HepG2 (cell line): ENCODE measurements around the gene ZBTB46. TPM values are rescaled to one million over a fixed set of nuclear protein-coding genes. Genes with fewer than 3 reads are reported as not detected.

Source experiments
- ATAC-seq: fragments of 200-7000 bp; cut with Tn5 transposase; 3 replicates; pipeline ENCODE4 v1.9.1; 2020; ENCODE audit warnings: mild to moderate bottlenecking, moderate library complexity
- BruUV-seq: library from RNA; stranded (reverse); fragments of 400-500 nt; replicated peaks from 2 replicates; lab custom pipeline; 2021; lab: Mats Ljungman, UMichigan
- CTCF ChIA-PET: fragments of 300-600 bp; formaldehyde crosslinking; extraction: SDS; loops from one replicate; lab custom pipeline; 2021; ENCODE audit warnings: low total read pairs, inconsistent platforms, low intra/inter-chr PET ratio; lab: Yijun Ruan, JAX
- POLR2A ChIA-PET: fragments of 350-600 bp; sonication (Branson Sonifier 250); formaldehyde crosslinking; loops from one replicate; lab custom pipeline; 2020; ENCODE audit warnings: antibody characterized with exemption, inconsistent platforms; lab: Yijun Ruan, JAX
- DNase-seq: peaks from one replicate; pipeline ENCODE4 v3.0.0-alpha.2; 2015; ENCODE audit warnings: low spot score
- FAIRE-seq: peaks from 3 replicates; lab custom pipeline; 2011; peaks lifted over from hg19 to GRCh38; lab: Jason Lieb, UNC
- H2AFZ ChIP-seq: one replicate; pipeline ENCODE4 v1.6.1; 2011; ENCODE audit warnings: low read length, inconsistent platforms
- H3K27ac ChIP-seq: fragments of 300-600 bp; 3 replicates; pipeline ENCODE4 v1.8.0; 2011; ENCODE audit warnings: mixed run types, mild to moderate bottlenecking, mixed read lengths, low read length, inconsistent platforms; ENCODE audit not compliant: insufficient read depth; ENCODE audit errors: extremely low read length
- H3K27me3 ChIP-seq, 2 experiments: fragments of 200-600 bp in 1 of 2; 2 replicates in 1 of 2; 3 replicates in 1 of 2; pipeline versions ENCODE4 v1.6.0 to v1.8.0; 2011; ENCODE audit warnings: low read length in 2 of 2, mild to moderate bottlenecking in 2 of 2, moderate library complexity in 2 of 2, inconsistent platforms in 1 of 2; ENCODE audit not compliant: insufficient read depth in 2 of 2, control insufficient read depth in 1 of 2
- H3K36me3 ChIP-seq, 2 experiments: fragments of 200-600 bp in 1 of 2; replicated peaks in 1 of 2; 2 replicates in 1 of 2; 3 replicates in 1 of 2; pipeline versions ENCODE4 v1.5.1 to v1.8.0; 2011; ENCODE audit warnings: low read length in 2 of 2, inconsistent platforms in 1 of 2; ENCODE audit not compliant: insufficient read depth in 2 of 2, control insufficient read depth in 1 of 2
- H3K4me1 ChIP-seq: 2 replicates; pipeline ENCODE4 v1.5.1; 2012; ENCODE audit warnings: low read length, inconsistent platforms; ENCODE audit not compliant: insufficient read depth
- H3K4me2 ChIP-seq: 2 replicates; pipeline ENCODE4 v1.6.0; 2011; ENCODE audit warnings: low read depth, low read length, inconsistent platforms
- H3K4me3 ChIP-seq, 3 experiments: fragments of 200-600 bp in 1 of 3; sonication (generic), shearing (Covaris generic) in 1 of 3; replicated peaks in 1 of 3; 2 replicates each; pipeline ENCODE4 v1.5.1; 2011 to 2016; ENCODE audit warnings: low read length in 3 of 3, inconsistent platforms in 2 of 3, low read depth in 2 of 3, mild to moderate bottlenecking in 2 of 3, control low read depth in 1 of 3, mixed read lengths in 1 of 3; ENCODE audit not compliant: insufficient read depth in 1 of 3
- H3K79me2 ChIP-seq: one replicate; pipeline ENCODE4 v1.6.1; 2011; ENCODE audit warnings: low read length, inconsistent platforms; ENCODE audit not compliant: insufficient read depth
- H3K9ac ChIP-seq: 2 replicates; pipeline ENCODE4 v1.6.0; 2011; ENCODE audit warnings: mild to moderate bottlenecking, low read depth, low read length, inconsistent platforms; ENCODE audit not compliant: insufficient read depth
- H3K9me3 ChIP-seq: 2 replicates; pipeline ENCODE4 v1.5.1; 2012; ENCODE audit warnings: mild to moderate bottlenecking, low read length
- H4K20me1 ChIP-seq: 2 replicates; pipeline ENCODE4 v1.6.0; 2011; ENCODE audit warnings: inconsistent platforms, mild to moderate bottlenecking, low read length, moderate library complexity; ENCODE audit not compliant: insufficient read depth
- AGO2 ChIP-seq: fragments of 200-400 bp; formaldehyde crosslinking; optimal IDR thresholded peaks from 2 replicates; pipeline ENCODE3; 2017; ENCODE audit warnings: mild to moderate bottlenecking, low read depth, low read length, moderate library complexity
- AKAP8 ChIP-seq: sonication (generic); formaldehyde crosslinking; IDR thresholded peaks from 2 replicates; pipeline ENCODE4 v1.5.1; 2020; ENCODE audit warnings: mild to moderate bottlenecking, missing genetic modification reagents
- ATF5 ChIP-seq: sonication (generic); formaldehyde crosslinking; IDR thresholded peaks from 2 replicates; pipeline ENCODE4 v1.4.0; 2020; ENCODE audit warnings: mild to moderate bottlenecking, low read depth, missing genetic modification reagents
- DNMT1 ChIP-seq: sonication (generic); formaldehyde crosslinking; IDR thresholded peaks from 2 replicates; pipeline ENCODE4 v1.5.1; 2020; ENCODE audit warnings: mild to moderate bottlenecking, missing genetic modification reagents
- ETV5 ChIP-seq: IDR thresholded peaks from 2 replicates; pipeline ENCODE4 v1.6.1; 2018; ENCODE audit warnings: missing biosample characterization, missing genetic modification reagents, inconsistent platforms, borderline replicate concordance
- GATAD2A ChIP-seq: IDR thresholded peaks from 2 replicates; pipeline ENCODE4 v1.6.1; 2016
- IRX3 ChIP-seq: sonication (generic); formaldehyde crosslinking; IDR thresholded peaks from 2 replicates; pipeline ENCODE4 v1.8.1; 2023; ENCODE audit warnings: mild to moderate bottlenecking, low read depth, missing genetic modification reagents, borderline replicate concordance
- NFE2L1 ChIP-seq: sonication (generic); formaldehyde crosslinking; IDR thresholded peaks from 2 replicates; pipeline ENCODE4 v1.4.0; 2020; ENCODE audit warnings: missing genetic modification reagents, mild to moderate bottlenecking, borderline replicate concordance
- POLR2G ChIP-seq: fragments of 200-400 bp; formaldehyde crosslinking; IDR thresholded peaks from 2 replicates; pipeline ENCODE4 v1.6.1; 2018; ENCODE audit warnings: mild to moderate bottlenecking, low read depth, low read length, moderate library complexity
- RAD21 ChIP-seq: fragments of 450-650 bp; formaldehyde crosslinking; IDR thresholded peaks from 2 replicates; pipeline ENCODE4 v1.5.0; 2020; ENCODE audit warnings: mild to moderate bottlenecking
- RBAK ChIP-seq: sonication (generic); formaldehyde crosslinking; IDR thresholded peaks from 2 replicates; pipeline ENCODE4 v1.5.1; 2020; ENCODE audit warnings: mild to moderate bottlenecking, missing genetic modification reagents
- RBFOX2 ChIP-seq: fragments of 200-400 bp; formaldehyde crosslinking; IDR thresholded peaks from 2 replicates; pipeline ENCODE4 v1.6.1; 2017; ENCODE audit warnings: low read depth, mild to moderate bottlenecking, low read length
- RXRA ChIP-seq: sonication (generic); formaldehyde crosslinking; IDR thresholded peaks from 2 replicates; pipeline ENCODE4 v1.5.1; 2020; ENCODE audit warnings: missing genetic modification reagents
- SALL1 ChIP-seq: sonication (generic); formaldehyde crosslinking; IDR thresholded peaks from 2 replicates; pipeline ENCODE4 v1.8.0; 2022; ENCODE audit warnings: mild to moderate bottlenecking, missing genetic modification reagents
- ZBTB38 ChIP-seq: sonication (generic); formaldehyde crosslinking; IDR thresholded peaks from 2 replicates; pipeline ENCODE4 v1.5.1; 2020; ENCODE audit warnings: mild to moderate bottlenecking, missing genetic modification reagents
- ZFAT ChIP-seq: sonication (generic); formaldehyde crosslinking; conservative IDR thresholded peaks from 2 replicates; pipeline ENCODE4 v1.8.1; 2023; ENCODE audit warnings: missing genetic modification reagents, inconsistent platforms
- ZNF20 ChIP-seq: sonication (generic); formaldehyde crosslinking; IDR thresholded peaks from 2 replicates; pipeline ENCODE4 v1.4.0; 2020; ENCODE audit warnings: mild to moderate bottlenecking, moderate library complexity, missing genetic modification reagents
- ZNF329 ChIP-seq: sonication (generic); formaldehyde crosslinking; IDR thresholded peaks from 2 replicates; pipeline ENCODE4 v1.9.0; 2021; ENCODE audit warnings: low read depth, mild to moderate bottlenecking, missing genetic modification reagents
- ZNF343 ChIP-seq: sonication (generic); formaldehyde crosslinking; IDR thresholded peaks from 2 replicates; pipeline ENCODE4 v1.4.0; 2020; ENCODE audit warnings: mild to moderate bottlenecking, missing genetic modification reagents
- ZNF430 ChIP-seq: sonication (generic); formaldehyde crosslinking; IDR thresholded peaks from 2 replicates; pipeline ENCODE4 v1.9.0; 2021; ENCODE audit warnings: mild to moderate bottlenecking, missing genetic modification reagents
- ZNF768 ChIP-seq: sonication (generic); formaldehyde crosslinking; IDR thresholded peaks from 2 replicates; pipeline ENCODE4 v1.4.0; 2020; ENCODE audit warnings: missing genetic modification reagents
- ZNF780A ChIP-seq: sonication (generic); formaldehyde crosslinking; IDR thresholded peaks from 2 replicates; pipeline ENCODE4 v1.8.0; 2022; ENCODE audit warnings: mild to moderate bottlenecking, missing genetic modification reagents, moderate library complexity
- WGBS: methylation state at CpG from one replicate; pipeline ENCODE4 v1.1.6; 2017; ENCODE audit warnings: low lambda C conversion rate; 5-methylcytosine and 5-hydroxymethylcytosine counted together
- in situ Hi-C: cut with HindIII; loops from 2 replicates; pipeline ENCODE4 v1.10.0; 2017; ENCODE audit warnings: low pct_unique_long_range_greater_than_20kb; ENCODE audit not compliant: extremely low pct_ligation_motif_present
- intact Hi-C: fragments of 100-400 bp; cut with micrococcal nuclease; formaldehyde crosslinking; loops from one replicate; pipeline ENCODE4 v1.10.0; 2022; ENCODE audit not compliant: unreplicated experiment
- polyA plus RNA-seq, 8 experiments: library from polyadenylated mRNA; depleted of rRNA in 3 of 8; stranded (reverse) in 7 of 8; unstranded in 1 of 8; fragments of >200 nt; fragmentation: Illumina TruSeq in 4 of 8; extraction: Trizol in 4 of 8; gene quantifications; 2 replicates each; pipeline versions ENCODE4 v1.2.1 to v1.2.3, GENCODE V29; 2011 to 2016; ENCODE audit warnings: low read depth in 4 of 8, missing spikeins in 1 of 8, mixed read lengths in 1 of 8; ENCODE audit not compliant: insufficient read depth in 1 of 8
- total RNA-seq, 5 experiments: library from RNA; depleted of rRNA; stranded (reverse); fragments of >200 nt; fragmentation: Illumina TruSeq; extraction: Trizol; gene quantifications; 2 replicates each; pipeline ENCODE4 v1.2.3, GENCODE V29; 2016; ENCODE audit warnings: low read depth in 1 of 5

ZBTB46 gene
- total and polyA plus RNA-seq, 2 of the 13 experiments (the other 11 are each of a cell fraction or from before 2014, with no cell fraction given), result 1.6 to 13.5 TPM

DNA sequence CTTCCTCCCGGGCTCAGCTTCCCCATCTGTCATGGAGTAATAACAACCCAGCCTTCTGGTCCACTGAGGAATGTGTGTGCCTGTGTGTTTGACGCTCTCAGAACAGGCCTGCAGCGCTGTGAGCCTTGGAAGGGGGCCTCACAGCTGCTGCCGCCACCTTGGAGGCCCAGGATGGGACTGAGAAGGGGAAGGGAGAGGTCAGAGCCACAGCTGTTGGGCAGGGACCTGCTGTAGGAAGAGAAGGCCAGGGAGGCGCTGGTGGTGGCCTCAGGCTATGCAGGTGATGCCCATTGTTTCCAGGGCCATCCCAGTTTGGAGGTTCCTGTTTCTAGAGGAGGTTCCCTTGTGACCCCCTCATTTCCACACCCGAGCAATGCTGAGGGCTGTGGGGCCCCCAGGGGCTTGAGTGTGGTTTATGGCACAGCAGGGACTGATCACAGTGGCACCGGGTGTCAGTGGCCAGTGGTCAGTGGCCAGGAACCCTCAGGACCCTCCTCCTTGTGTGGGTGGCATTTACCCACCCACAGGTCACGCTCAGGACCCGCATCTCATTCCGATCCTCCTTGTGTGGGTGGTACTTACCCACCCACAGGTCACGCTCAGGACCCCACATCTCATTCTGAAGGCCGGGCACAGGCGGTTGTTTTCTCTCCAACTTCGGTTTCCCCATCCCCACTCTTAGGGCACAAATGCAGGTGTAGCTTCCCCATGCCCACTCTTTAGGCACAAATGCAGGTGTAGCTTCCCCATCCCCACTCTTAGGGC is 48.0 kb upstream of the ZBTB46 start (continued):
- TF ChIP-seq ETV5 (0 out of 2 replicates have a peak, but pooled peaks have one; percentile 3), ATF5 (CRISPR knock-in tag) (no peak)

DNA sequence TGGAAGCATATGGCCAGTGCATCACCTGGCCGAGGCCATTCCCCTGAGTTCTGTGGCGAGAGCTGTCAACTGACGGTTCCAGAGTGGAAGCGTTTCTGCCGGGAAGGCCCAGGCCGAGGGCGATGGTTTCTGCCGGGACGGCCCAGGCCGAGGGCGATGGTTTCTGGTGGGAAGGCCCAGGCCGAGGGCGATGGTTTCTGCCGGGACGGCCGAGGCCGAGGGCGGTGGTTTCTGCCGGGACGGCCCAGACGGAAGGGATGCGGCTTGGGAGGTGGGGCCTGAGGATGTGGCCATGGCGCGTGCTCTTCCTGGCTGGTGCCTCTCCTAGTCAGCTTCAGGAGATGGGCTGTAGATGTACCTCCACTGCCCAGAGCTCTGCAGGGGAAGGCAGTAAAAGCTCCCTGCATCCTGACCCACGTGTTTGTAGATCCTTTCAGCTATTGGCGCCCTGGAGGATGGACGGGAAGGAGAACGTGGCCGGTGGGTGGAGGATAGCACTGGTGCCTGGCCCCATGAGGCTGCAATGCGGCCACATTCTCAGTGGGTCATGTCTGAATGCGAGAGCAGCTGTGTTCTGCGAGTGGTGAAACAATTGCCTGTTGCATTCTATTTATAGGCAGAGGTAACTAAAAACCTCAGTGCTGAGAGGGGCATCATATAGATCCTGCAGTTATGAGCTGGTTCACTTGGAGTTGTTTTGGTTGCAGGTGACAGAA is 46.8 kb upstream of the ZBTB46 start:
- peaks cover 43% of the 10 kb centered on the region for H3K79me2 ChIP-seq
- TF ChIP-seq ZNF329 (no peak), RBAK (no peak), ZBTB38 (CRISPR knock-in tag) (0 out of 2 replicates have a peak, but pooled peaks have one; percentile 8), ZFAT (CRISPR knock-in tag) (no peak), POLR2G (0 out of 2 replicates have a peak, but pooled peaks have one; percentile 12), SALL1 (CRISPR knock-in tag) (peak; percentile 12; the same call in 1 of the 2 replicates), NFE2L1 (no peak), RXRA (CRISPR knock-in tag) (0 out of 2 replicates have a peak, but pooled peaks have one; percentile 16), RAD21 (CRISPR knock-in tag) (no peak), ZNF343 (no peak; the same call in 1 of the 2 replicates), DNMT1 (CRISPR knock-in tag) (0 out of 2 replicates have a peak, but pooled peaks have one; percentile 34), ZNF780A (no peak), AGO2 (peak; percentile 78), AKAP8 (CRISPR knock-in tag) (peak; percentile 75; the same call in 1 of the 2 replicates), ZNF430 (no peak), ZNF768 (CRISPR knock-in tag) (peak; percentile 35; the same call in 1 of the 2 replicates), RBFOX2 (peak; percentile 57; the same call in 1 of the 2 replicates), IRX3 (CRISPR knock-in tag) (no peak), ZNF20 (no peak), GATAD2A (CRISPR knock-in tag) (no peak)

More for the DNA sequence above, 46.8 kb upstream of the ZBTB46 start:
- H3K4me2 ChIP-seq, result no peak overlapping the region
- no peaks in the 10 kb centered on the region for H3K4me1 ChIP-seq
- DNase-seq (no peak), FAIRE-seq (no peak), ATAC-seq (no peak)
- peaks cover 40% of the 10 kb centered on the region; the same call in 1 of the 2 replicates for H4K20me1 ChIP-seq
- no peaks in the 10 kb centered on the region for H3K27me3 ChIP-seq
- peaks cover 69 to 75% of the 10 kb centered on the region in 2 experiments for H3K36me3 ChIP-seq
- in situ Hi-C loops, result no loop called here
- BruUV-seq, result TSS peak; percentile 17
- ChIA-PET CTCF (no interaction called here), POLR2A (interaction anchor here (1.1 to 1.5 kb wide), 2 partner anchors 13 to 17 kb away, joined by 3 to 6 read pairs; partner anchors contain the start of genes DNAJC5 and TPD52L2)
- no peak overlapping the region for H3K4me3 ChIP-seq
- H2AFZ ChIP-seq, result no peak overlapping the region
- intact Hi-C loops, result no loop called here
- 97% methylated on average over 32 of the region's 32 CpGs for WGBS
- H3K9ac ChIP-seq, result no peak overlapping the region
- H3K9me3 ChIP-seq, result no peaks in the 10 kb centered on the region
- H3K27ac ChIP-seq, result no peak overlapping the region
